ENCODE measurements around the gene WFDC10A. TPM values are rescaled to one million over a fixed set of nuclear protein-coding genes. Genes with fewer than 3 reads are reported as not detected.
"Not testable (repeated sequence)": the region's sequence is repeated elsewhere in the genome, so short reads cannot be mapped to it uniquely, and the experiment has no call there.

The WFDC10A gene
- total RNA-seq, 1 donor from 2014 or later, result not detected

DNA sequence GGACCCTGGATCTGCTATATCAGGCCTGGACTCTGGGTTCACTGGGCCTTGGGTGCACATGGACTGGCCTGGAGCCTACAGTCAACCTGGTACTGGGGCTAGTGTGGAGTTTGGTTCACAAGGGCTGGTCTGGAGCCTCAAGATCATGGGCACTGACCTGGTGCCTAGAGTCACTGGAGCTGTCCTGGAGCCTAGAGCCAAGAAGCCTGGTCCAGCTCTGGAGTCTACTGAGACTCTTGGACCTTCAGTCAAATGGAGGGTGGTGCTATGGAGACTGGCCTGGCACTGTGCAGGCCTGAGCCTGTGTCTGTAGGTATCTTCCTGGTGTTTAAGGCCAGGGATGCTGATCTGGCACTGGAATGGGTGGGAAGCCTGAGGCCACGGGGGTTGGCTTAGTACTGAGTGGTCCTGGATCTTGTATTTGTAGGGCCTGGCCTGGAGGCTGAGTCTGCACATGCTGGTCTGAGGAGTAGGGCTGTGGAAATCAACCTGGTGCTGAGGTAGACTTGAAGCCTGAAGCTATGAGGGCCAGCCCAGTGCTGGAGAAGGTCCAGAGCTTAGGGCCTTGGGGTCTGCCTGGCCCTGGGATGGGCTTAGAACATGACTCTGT lies 18.0 kb downstream of the WFDC10A start:
- DNase-seq (ENCODE audit: low spot score), result no peak

DNA sequence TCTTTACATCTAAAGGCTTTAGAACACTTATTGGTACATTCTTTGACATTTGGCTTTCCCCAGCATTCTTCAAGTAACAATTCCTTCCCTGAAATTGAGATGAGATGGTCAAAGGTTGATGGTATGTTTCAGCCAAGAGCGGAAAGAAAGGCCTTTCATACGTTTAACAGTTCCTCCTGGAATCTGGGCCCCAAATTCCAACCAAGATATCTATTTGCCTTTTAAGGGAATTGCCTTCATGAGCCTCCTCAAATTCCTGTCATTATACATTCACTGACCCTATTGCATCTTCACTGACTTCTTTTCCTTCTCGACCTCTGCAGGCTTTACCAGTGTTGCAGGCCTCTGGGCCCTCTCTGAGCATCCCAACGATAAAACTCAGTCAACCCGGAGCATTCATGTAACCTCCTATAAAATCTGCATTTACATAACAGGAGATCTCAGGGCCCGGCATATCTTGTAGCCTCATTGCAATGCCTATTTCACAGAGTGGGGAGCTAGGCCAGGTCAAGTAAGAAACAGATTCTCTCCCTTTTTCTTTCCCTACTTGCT lies 19.8 kb downstream of the WFDC10A start:
- DNase-seq (ENCODE audit: low spot score), result no peak

DNA sequence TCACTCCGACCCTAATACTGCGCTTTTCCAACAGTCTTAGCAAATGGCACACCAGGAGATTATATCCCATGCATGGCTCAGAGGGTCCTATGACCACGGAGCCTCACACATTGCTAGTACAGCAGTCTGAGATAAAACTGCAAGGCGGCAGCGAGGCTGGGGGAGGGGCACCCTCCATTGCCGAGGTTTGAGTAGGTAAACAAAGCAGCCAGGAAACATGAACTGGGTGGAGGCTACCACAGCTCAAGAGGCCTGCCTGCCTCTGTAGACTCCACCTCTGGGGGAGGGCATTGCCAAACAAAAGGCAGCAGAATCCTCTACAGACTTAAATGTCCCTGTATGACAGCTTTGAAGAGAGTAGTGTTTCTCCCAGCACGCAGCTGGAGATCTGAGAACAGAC lies 22.2 kb downstream of the WFDC10A start:
- not testable (repeated sequence) for DNase-seq (ENCODE audit: low spot score)

DNA sequence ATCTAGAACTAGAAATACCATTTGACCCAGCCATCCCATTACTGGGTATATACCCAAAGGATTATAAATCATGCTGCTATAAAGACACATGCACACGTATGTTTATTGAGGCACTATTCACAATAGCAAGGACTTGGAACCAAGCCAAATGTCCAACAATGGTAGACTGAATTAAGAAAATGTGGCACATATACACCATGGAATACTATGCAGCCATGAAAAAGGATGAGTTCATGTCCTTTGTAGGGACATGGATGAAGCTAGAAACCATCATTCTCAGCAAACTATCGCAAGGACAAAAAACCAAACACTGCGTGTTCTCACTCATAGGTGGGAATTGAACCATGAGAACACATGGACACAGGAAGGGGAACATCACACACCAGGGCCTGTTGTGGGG lies 27.5 kb downstream of the WFDC10A start:
- not testable (repeated sequence) for DNase-seq (ENCODE audit: low spot score)

DNA sequence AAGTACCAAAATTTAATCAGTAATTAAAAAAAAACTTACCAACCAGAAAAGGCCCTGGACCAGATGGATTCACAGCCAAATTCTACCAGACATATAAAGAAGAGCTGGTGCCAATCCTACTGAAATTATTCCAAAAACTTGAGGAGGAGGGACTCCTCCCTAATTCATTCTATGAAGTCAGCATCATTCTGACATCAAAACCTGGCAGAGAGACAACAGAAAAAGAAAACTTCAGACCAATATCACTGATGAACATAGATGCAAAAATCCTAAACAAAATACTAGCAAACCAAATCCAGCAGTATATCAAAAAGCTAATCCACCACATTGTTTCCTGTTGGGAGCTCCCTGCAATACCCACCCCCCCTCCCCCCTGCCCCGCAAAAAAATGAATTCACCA lies 40.6 kb downstream of the WFDC10A start, which contains the start of gene WFDC11:
Gene WFDC11 (minus strand): TSS at position 101 of the 400 bp plus-strand sequence. CDS start 19,639 bp downstream, outside the sequence.
- DNase-seq (ENCODE audit: low spot score), result no peak

DNA sequence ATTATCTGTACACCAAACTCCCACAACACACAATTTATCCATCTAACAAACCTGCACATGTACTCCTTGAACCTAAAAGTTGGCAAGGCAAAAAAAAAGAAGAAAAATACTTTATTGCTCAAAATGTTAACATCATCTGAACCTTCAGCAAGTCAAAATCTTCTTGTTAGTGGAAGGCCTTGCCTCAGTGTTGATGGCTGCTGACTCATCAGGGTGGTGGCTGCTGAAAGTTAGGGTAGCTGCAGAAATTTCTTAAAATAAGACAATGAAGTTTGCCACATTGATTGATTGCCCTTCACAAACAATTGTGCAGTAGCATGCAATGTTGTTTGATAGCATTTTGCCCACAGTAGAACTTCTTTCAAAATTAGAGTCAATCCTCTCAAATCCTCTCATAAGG lies 43.2 kb downstream of the WFDC10A start:
- no peak for DNase-seq (ENCODE audit: low spot score)

DNA sequence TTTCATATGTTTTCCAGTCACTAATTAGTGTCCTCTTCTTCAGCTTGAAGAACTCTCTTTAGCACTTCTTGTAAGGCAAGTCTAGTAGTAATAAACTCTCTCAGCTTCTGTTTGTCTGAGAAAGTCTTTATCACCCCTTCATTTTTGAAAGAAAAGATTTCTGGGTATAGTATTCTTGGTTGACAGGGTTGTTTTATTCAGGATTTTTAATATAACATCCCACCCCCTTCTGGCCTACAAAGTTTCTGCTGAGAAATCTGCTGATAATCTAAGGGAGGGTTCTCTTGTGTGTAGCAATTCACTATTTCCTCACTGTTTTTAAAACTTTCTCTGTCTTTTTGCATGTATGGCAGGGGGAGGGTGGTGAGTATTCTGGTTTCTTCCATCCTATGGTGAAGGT lies 50.1 kb downstream of the WFDC10A start:
- no peak for DNase-seq (ENCODE audit: low spot score)

Other genes starting within 250 kb of the WFDC10A start
- gene DBNDD2, start 221.4 kb upstream of the WFDC10A start, total RNA-seq, result 28.7 TPM
- 90.9 TPM for gene PIGT, start 213.6 kb upstream of the WFDC10A start, total RNA-seq
- gene WFDC2, start 160.0 kb upstream of the WFDC10A start, total RNA-seq, result not detected
- not detected for gene SPINT3, start 114.1 kb upstream of the WFDC10A start, total RNA-seq
- gene WFDC6, start 90.3 kb upstream of the WFDC10A start, total RNA-seq, result not detected
- not detected for gene EPPIN, start 82.3 kb upstream of the WFDC10A start, total RNA-seq
- gene WFDC8, start 50.5 kb upstream of the WFDC10A start, total RNA-seq, result not detected
- not detected for gene WFDC9, start 1.5 kb downstream of the WFDC10A start, total RNA-seq
- gene WFDC11, start 40.5 kb downstream of the WFDC10A start, total RNA-seq, result not detected
- not detected for gene WFDC13, start 72.3 kb downstream of the WFDC10A start, total RNA-seq
- gene WFDC10B, start 75.3 kb downstream of the WFDC10A start, total RNA-seq, result not detected
- not detected for gene SPINT4, start 92.6 kb downstream of the WFDC10A start, total RNA-seq
- gene WFDC3, start 162.1 kb downstream of the WFDC10A start, total RNA-seq, result 0.58 TPM
- 21.8 TPM for gene DNTTIP1, start 162.2 kb downstream of the WFDC10A start, total RNA-seq
- not detected for gene UBE2C, start 182.9 kb downstream of the WFDC10A start, total RNA-seq
- gene TNNC2, start 197.6 kb downstream of the WFDC10A start, total RNA-seq, result 0.74 TPM
- 46.7 TPM for gene SNX21, start 204.1 kb downstream of the WFDC10A start, total RNA-seq
- gene ACOT8, start 227.7 kb downstream of the WFDC10A start, total RNA-seq, result 14.9 TPM
- gene ZSWIM3, start 227.9 kb downstream of the WFDC10A start, total RNA-seq, result 2.2 TPM